ENCODE results near the gene ADAM30.

The ADAM30 gene

GRCh38 chr1:119896303-119896702, at the start of gene ADAM30:
TSS of gene ADAM30 (minus strand) at chr1:119896515. CDS start at chr1:119896336, 179 bp downstream.
- no peak for FAIRE-seq

GRCh38 chr1:119943216-119943615, 46.9 kb upstream of the ADAM30 start:
- FAIRE-seq = no peak

DNA sequence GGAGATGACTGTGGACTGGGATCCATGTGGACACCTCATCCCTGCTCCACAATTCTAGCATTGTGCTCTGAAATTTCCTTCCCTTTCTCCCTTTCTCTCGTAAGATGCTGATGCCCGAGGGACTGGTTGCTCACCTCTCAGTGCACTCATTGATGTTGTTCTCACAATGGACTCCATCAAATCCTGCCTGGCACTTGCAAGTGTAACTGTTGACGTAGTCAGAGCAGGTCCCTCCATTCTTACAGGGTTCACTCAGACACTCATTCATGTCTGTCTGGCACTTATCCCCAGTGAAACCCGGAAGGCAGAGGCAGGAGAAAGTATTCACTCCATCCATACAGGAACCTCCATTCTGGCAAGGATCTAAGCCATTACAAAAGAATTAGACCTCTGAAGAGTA, 45.1 kb upstream of the ADAM30 start:
- FAIRE-seq = no peak

- no peak for FAIRE-seq
Observed at GRCh38 chr1:119940697-119941096, 44.4 kb upstream of the ADAM30 start.

DNA sequence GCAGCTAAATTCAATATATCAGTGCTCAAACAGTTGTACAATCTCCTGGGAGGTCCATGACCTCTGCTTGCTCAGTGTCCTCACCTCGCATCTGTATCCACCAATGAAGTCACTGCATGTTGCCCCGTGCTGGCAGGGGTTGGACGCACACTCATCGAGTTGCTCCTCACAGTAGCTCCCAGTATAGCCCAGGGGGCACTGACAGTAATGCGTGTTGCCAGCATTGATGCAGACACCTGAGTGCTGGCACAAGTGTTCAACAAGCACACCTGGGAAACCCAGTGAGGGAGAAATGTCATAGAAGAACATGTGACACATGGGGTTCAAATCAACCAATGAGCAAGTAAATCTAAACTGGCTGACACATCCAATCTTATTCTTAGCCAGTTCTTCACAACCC, 40.9 kb upstream of the ADAM30 start:
- FAIRE-seq = no peak

DNA sequence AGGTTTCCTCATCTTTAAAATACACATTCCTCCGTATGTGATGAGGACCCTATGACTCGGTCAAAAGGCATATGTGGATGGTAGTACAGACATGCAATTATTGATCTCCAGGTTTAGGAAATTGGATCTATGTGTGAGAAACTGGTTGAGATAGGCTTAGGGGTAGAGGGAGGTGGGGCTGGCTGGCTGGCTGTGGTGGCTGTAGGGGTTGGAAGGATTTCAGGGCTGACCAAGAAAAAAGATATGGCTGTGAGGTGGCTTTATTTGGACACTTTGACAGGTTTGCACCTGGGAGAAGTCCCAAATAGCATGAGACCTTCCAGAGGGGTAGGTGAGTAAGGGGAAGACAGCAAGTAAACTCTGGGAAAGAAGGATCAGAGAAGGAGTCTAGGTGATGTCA, 39.6 kb upstream of the ADAM30 start:
- no peak for FAIRE-seq

- FAIRE-seq = no peak
Observed at GRCh38 chr1:119935373-119935772, 39.1 kb upstream of the ADAM30 start.

DNA sequence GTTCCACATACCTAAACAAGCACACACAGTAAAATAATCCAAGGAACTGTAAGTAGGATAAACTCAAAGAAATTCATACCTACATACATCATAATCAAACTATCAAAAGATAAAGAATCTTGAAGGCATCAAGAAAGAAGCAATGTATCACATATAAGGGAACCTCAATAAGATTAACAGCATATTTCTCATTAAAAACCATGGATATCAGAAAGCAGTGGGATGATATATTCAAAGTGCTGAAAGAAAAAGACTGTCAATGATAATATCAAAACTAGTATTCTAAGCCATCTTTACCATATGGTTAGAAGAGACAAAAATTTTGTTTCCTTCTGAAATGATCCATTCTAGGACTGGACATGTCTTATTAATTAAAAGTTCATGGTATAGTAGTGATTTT, 37.1 kb upstream of the ADAM30 start:
- FAIRE-seq = no peak

DNA sequence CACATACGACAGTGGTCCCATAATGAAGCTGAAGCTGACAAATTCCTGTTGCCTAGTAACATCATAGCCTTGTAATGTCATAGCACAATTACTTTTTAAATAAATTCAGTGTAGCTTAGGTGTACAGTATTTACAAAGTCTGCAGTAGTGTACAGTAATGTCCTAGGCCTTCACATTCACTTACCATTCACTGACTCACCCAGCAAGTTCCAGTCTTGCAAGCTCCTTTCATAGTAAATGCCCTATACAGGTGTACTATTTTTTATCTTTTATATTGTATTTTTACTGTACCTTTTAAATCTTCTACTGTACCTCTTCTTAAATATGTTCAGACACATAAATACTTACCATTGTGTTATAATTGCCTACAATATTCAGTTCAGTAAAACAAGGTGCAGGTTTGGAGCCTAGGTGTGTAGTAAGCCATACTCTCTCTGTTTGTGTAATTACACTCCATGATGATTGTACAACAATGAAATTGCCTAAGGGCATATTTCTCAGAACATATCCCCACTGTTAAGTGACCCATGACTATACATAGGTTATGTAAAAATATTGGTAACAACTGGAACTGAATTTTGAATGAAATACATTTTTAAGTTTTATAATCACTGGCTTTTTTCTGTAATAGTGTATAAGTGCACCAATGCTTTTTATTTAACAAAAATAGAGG, 33.5 kb upstream of the ADAM30 start:
- FAIRE-seq = no peak

- FAIRE-seq = no peak
Observed at GRCh38 chr1:119926553-119926952, 30.2 kb upstream of the ADAM30 start.

DNA sequence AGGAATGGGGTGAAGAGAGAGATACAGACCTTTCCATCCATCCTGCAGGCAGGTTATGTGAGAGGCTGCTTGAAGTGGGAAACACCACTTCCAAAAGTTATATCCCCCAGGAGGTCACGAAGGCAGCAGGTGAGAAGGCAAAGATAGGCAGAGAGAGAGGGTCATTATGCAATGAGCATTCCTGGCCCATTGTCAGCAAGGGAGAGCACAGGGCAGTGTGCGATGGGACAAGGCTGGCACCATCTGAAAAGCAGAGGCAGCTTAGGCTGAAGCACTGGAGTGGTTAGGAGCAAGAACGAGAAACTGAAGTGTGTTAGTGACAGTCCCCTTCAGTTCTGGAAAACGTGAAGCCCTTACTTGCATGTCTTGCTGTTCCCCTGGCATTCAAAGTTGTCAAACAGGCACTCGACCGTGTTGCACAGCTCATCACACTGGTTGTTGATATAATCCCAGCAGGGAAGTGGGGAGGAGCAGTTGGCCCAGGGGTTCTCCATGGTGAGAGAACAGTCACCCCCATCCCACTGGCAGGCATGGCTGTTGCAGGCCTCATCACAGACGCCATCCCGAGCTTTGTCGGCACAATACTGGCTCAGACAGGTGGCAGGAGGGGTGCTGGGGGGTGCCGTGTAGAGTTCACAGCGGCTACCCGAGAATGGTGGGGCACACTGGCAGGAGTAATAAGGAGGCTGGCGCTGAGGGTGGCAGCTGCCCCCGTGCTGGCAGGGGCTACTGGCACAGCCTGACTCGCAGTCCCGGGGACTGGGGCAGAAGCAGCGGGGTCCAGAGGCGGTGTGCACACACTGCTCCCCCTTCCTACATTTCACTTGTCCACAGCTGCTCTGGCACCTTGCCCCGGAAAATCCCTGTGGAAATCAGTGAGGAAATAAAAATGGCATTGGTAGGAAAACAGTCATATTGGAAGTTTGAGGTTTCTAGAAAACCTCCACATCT, 28.9 kb upstream of the ADAM30 start:
- no peak for FAIRE-seq

- FAIRE-seq = no peak
Observed at GRCh38 chr1:119920104-119920968, 24.0 kb upstream of the ADAM30 start.

DNA sequence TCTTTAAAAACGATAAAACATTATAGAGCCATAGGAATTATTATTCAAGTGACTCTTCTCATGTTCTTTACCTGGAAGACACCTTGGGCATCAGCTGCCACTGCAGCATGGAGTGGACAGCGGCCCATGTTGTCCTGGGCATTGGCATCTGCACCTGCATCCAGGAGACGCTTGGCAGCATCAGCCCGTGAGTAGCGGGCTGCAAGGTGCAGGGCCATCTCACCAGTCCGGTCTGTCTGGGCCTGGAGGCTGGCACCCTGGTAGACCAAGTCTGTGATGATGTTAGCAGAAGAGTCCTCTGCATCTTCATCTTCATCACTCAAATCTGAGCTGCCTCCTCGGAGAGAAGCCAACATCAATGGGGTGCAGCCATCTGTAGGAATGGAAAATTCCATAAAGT, 22.9 kb upstream of the ADAM30 start:
- FAIRE-seq = no peak

- no peak for FAIRE-seq
Observed at GRCh38 chr1:119918301-119918700, 22.0 kb upstream of the ADAM30 start.

DNA sequence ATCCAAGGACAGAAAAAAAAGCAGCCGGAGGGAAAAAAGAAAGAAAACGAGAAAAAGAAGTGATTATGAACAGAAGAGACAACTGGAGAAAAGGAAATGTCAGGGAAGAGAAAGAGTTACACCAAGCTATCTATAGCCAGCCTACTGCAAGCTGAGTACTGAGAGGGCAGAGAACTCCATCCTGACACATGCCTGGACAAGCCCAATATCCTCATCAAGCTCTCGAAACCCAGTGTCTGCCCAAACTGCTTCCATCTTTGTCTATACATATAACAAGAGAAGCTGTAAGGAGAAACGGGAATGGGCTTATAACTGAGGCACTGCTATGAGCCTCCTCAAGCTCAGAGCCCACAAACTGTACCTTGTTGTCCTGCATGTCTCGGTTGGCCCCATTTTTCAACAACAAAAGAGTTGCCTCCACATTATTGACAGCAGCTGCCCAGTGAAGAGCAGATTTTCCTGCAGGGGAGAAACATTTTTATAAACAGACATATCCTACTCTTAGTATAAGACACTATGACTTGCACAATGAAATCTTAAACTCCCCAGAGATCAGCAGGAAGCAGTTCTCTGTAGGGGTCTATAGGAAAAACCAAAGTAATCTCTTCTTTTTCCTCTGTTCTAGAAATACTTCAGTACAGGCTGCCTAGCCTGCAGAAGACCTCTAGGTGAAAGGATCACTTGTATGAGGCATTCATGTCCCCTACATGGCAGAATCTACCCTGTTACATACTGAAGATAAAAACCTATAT, 21.2 kb upstream of the ADAM30 start:
- no peak for FAIRE-seq

GRCh38 chr1:119915517-119915916, 19.2 kb upstream of the ADAM30 start:
- FAIRE-seq = no peak

- no peak for FAIRE-seq
Observed at GRCh38 chr1:119914071-119914470, 17.8 kb upstream of the ADAM30 start.

DNA sequence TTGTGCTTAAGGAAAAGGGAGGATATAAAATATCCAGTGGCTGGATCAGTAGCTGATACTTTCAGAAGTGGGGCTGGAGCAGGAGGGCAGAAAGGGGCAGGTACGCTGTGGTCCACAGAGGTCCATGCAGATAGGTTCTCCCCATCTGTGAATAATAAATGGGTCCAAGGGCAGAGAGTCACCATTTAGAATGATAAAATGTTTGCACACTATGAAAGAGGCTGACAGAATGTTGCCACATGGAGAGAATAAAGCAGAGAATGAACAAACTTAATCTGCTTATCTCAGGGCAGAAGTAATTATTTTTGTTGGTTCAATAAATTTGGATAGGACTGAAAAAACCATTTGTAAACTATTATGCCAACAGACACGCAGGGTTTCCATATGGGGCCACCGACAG, 16.6 kb upstream of the ADAM30 start:
- FAIRE-seq = no peak

DNA sequence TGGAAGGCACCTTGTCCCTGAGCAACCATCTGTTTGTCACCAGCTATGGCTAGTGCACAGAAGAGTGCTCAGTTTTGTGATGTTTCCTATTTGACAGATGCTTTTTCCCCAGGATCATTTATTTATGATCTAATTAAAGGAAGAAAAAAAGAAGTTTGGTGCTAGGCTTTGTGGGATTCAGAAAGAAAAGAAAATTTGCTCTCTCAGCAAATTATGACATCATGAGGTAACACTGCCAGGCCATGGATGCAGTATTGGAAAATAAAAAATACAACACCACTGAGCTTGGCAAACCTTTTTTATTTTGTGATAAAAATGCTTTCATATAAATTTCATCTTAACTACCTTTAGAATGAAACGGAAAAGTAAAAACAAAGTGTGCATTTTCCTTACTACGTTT, 15.5 kb upstream of the ADAM30 start:
- FAIRE-seq = no peak

DNA sequence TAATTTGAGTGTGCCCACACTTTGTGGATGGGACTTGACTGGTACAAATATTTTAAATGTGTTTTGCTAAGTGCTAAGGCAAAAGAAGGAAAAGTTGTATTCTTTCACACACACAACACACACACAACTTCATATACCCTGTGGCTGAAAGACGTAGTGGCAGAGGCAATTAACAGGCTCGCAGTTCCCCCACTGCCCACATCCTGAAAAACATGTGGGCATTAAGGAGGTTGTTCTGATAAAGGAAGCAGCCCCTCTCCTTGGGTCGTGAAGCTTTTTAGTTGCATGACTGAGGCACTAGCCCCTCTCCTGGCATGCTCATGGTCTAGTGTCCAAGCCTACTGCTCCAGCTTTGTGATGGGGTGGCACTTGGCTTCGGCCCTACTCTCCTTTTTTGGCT, 14.3 kb upstream of the ADAM30 start:
- no peak for FAIRE-seq

DNA sequence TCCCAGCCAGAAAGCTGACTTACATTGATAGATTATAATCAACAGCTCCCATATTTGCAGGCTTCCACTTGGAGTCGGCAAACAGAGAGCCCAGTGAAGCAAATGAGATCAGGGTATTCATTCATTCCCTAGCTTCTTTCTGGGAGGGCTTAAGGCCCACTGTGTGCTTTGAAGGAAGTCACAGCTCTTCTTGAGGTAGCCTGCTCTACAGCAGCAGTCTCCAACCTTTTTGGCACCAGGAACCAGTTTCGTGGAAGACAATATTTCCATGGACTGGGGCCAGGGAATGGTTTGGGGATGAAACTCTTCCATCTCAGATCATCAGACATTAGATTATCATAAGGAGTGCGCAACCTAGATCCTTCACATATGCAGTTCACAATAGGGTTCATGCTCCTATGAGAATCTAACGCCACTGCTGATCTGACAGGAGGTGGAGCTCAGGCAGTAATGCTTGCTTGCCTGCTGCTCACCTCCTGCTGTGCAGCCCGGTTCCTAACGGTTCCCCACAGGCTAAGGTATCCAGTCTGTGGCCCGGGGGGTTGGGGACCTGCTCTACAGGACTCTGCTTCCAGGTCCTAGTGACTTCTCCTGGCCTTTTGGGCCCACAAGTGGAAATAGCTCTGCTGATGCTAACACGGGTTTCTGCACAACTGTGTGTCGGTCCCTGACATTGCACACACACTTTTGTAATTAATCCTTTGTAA, 13.7 kb upstream of the ADAM30 start:
- FAIRE-seq = no peak

GRCh38 chr1:119908661-119909060, 12.3 kb upstream of the ADAM30 start:
- FAIRE-seq = no peak
